Smooth muscle cell (in vitro differentiated cells): ENCODE measurements around the gene SH2D3C. TPM values are rescaled to one million over a fixed set of nuclear protein-coding genes. Genes with fewer than 3 reads are reported as not detected.

ENCODE experiments used
- DNase-seq: peaks from one replicate; lab custom pipeline; 2025; ENCODE audit not compliant: unreplicated experiment; lab: John Stamatoyannopoulos, UW
- H2AFZ ChIP-seq: fragments of 200-600 bp; sonication (generic); 2 replicates; pipeline ENCODE4 v1.6.0; 2016; ENCODE audit warnings: antibody characterized with exemption, low read depth, mild to moderate bottlenecking
- H3F3A ChIP-seq: fragments of 200-600 bp; sonication (generic); 2 replicates; pipeline ENCODE4 v1.6.0; 2017; ENCODE audit warnings: antibody characterized with exemption, low read depth
- H3K27ac ChIP-seq: fragments of 200-600 bp; sonication (generic); 2 replicates; pipeline ENCODE4 v1.5.1; 2016; ENCODE audit warnings: low read depth, mild to moderate bottlenecking
- H3K27me3 ChIP-seq: fragments of 200-600 bp; sonication (generic); 2 replicates; pipeline ENCODE4 v1.6.1; 2016; ENCODE audit warnings: low read depth, mild to moderate bottlenecking
- H3K36me3 ChIP-seq: fragments of 200-600 bp; sonication (generic); 2 replicates; pipeline ENCODE4 v1.5.1; 2016; ENCODE audit warnings: low read depth
- H3K4me1 ChIP-seq: fragments of 200-600 bp; sonication (generic); 2 replicates; pipeline ENCODE4 v1.5.1; 2016; ENCODE audit warnings: low read depth
- H3K4me2 ChIP-seq: fragments of 200-600 bp; sonication (generic); 2 replicates; pipeline ENCODE4 v1.6.0; 2016; ENCODE audit warnings: mild to moderate bottlenecking
- H3K4me3 ChIP-seq: fragments of 200-600 bp; sonication (generic); 2 replicates; pipeline ENCODE4 v1.5.1; 2016; ENCODE audit warnings: mild to moderate bottlenecking
- H3K79me2 ChIP-seq: fragments of 200-600 bp; sonication (generic); 2 replicates; pipeline ENCODE4 v1.6.0; 2016; ENCODE audit warnings: low read depth, mild to moderate bottlenecking
- H3K9ac ChIP-seq: fragments of 200-600 bp; sonication (generic); 2 replicates; pipeline ENCODE4 v1.6.0; 2016; ENCODE audit warnings: low read depth
- H3K9me3 ChIP-seq: fragments of 200-600 bp; sonication (generic); replicated peaks from 2 replicates; pipeline ENCODE4 v1.5.1; 2016; ENCODE audit warnings: low read depth
- H4K20me1 ChIP-seq: fragments of 200-600 bp; sonication (generic); 2 replicates; pipeline ENCODE4 v1.6.0; 2016; ENCODE audit warnings: low read depth
- CTCF ChIP-seq: fragments of 200-600 bp; sonication (generic); IDR thresholded peaks from 2 replicates; pipeline ENCODE4 v1.5.1; 2017; ENCODE audit warnings: borderline replicate concordance, mild to moderate bottlenecking, antibody characterized with exemption; ENCODE audit not compliant: insufficient read depth, poor library complexity, severe bottlenecking
- WGBS: methylation state at CpG from one replicate; pipeline ENCODE4 v1.1.7; 2016; ENCODE audit warnings: low lambda C conversion rate; 5-methylcytosine and 5-hydroxymethylcytosine counted together
- polyA plus RNA-seq: library from polyadenylated mRNA; unstranded; fragments of >200 nt; fragmentation: Nextera tagmentation; extraction: Ambion mirVana; gene quantifications from 2 replicates; pipeline ENCODE4 v1.2.1, GENCODE V29; 2016
- total RNA-seq: library from RNA; depleted of rRNA; stranded (reverse); fragments of >200 nt; gene quantifications from 2 replicates; pipeline ENCODE4 v1.2.3, GENCODE V29; 2014

Gene SH2D3C
- total and polyA plus RNA-seq, 2 experiments from 2014 or later: 0.54 TPM; not detected in 1

- Histone ChIP-seq H4K20me1 (no peaks in the 10 kb centered on the region), H3K4me2 (no peak overlapping the region), H3K79me2 (no peaks in the 10 kb centered on the region), H3K4me1 (peaks cover 8% of the 10 kb centered on the region), H3K27ac (no peak overlapping the region), H3F3A (no peaks in the 10 kb centered on the region), H3K36me3 (no peaks in the 10 kb centered on the region), H3K27me3 (no peaks in the 10 kb centered on the region), H3K4me3 (no peak overlapping the region), H3K9ac (no peak overlapping the region), H3K9me3 (no peaks in the 10 kb centered on the region), H2AFZ (no peak overlapping the region)
- 68% methylated on average over 3 of the region's 3 CpGs for WGBS
- no peak for TF ChIP-seq CTCF
- no peak for DNase-seq
Measured at GRCh38 chr9:127767410-127767809, 11.1 kb downstream of the SH2D3C start.

- DNase-seq: no peak
- no peak overlapping the region for H3K9ac ChIP-seq
- 91% methylated on average over 1 of the region's 1 CpG for WGBS
Measured at GRCh38 chr9:127765418-127765817, 13.0 kb downstream of the SH2D3C start.

GRCh38 chr9:127763918-127764384 is 14.5 kb downstream of the SH2D3C start:
- H3K9me3 ChIP-seq: no peaks in the 10 kb centered on the region
- H3K27ac ChIP-seq: no peak overlapping the region
- H3F3A ChIP-seq: no peaks in the 10 kb centered on the region
- no peaks in the 10 kb centered on the region for H3K4me1 ChIP-seq
- no peaks in the 10 kb centered on the region for H3K27me3 ChIP-seq
- WGBS: 37% methylated on average over 7 of the region's 7 CpGs
- no peak overlapping the region for H3K4me2 ChIP-seq
- no peak overlapping the region for H3K9ac ChIP-seq
- no peaks in the 10 kb centered on the region for H3K79me2 ChIP-seq
- H3K36me3 ChIP-seq: no peaks in the 10 kb centered on the region
- no peak for DNase-seq
- H3K4me3 ChIP-seq: no peak overlapping the region
- H4K20me1 ChIP-seq: no peaks in the 10 kb centered on the region
- peak; percentile 16 for TF ChIP-seq CTCF
- no peak overlapping the region for H2AFZ ChIP-seq

More at GRCh38 chr9:127765418-127765817, 13.0 kb downstream of the SH2D3C start:
- H3K36me3 ChIP-seq: no peaks in the 10 kb centered on the region
- H3K79me2 ChIP-seq: no peaks in the 10 kb centered on the region
- no peaks in the 10 kb centered on the region for H3K4me1 ChIP-seq
- no peaks in the 10 kb centered on the region for H3K27me3 ChIP-seq
- no peak overlapping the region for H3K4me2 ChIP-seq
- no peak overlapping the region for H3K27ac ChIP-seq
- no peak overlapping the region for H2AFZ ChIP-seq
- H3F3A ChIP-seq: no peaks in the 10 kb centered on the region
- no peaks in the 10 kb centered on the region for H4K20me1 ChIP-seq
- H3K9me3 ChIP-seq: no peaks in the 10 kb centered on the region
- no peak for TF ChIP-seq CTCF
- H3K4me3 ChIP-seq: no peak overlapping the region

- DNase-seq: no peak
- no peaks in the 10 kb centered on the region for H3K36me3 ChIP-seq
- no peak overlapping the region for H3K4me2 ChIP-seq
- H4K20me1 ChIP-seq: no peaks in the 10 kb centered on the region
- H3K27ac ChIP-seq: no peak overlapping the region
- WGBS: 64% methylated on average over 15 of the region's 16 CpGs
- no peaks in the 10 kb centered on the region for H3K27me3 ChIP-seq
- H3K79me2 ChIP-seq: no peaks in the 10 kb centered on the region
- H3K4me1 ChIP-seq: no peaks in the 10 kb centered on the region
- no peaks in the 10 kb centered on the region for H3F3A ChIP-seq
- no peak overlapping the region for H2AFZ ChIP-seq
- no peak overlapping the region for H3K9ac ChIP-seq
- H3K9me3 ChIP-seq: no peaks in the 10 kb centered on the region
- H3K4me3 ChIP-seq: no peak overlapping the region
- TF ChIP-seq CTCF: no peak
Measured at GRCh38 chr9:127762111-127762676, 16.3 kb downstream of the SH2D3C start.
